ENCODE measurements around the gene MRPL49. TPM values are rescaled to one million over a fixed set of nuclear protein-coding genes. Genes with fewer than 3 reads are reported as not detected.

The MRPL49 gene
- total and polyA plus RNA-seq, 9 of the 15 experiments (the other 6 are each of a cell fraction or from before 2014, with no cell fraction given): 74.3 to 132 (median 91.2) TPM

- TF ChIP-seq PML (IDR thresholded peaks at IDR 0.05; ENCODE audit: low read length) (peak; percentile 27; the same call in 1 of the 2 replicates), KDM5B (IDR thresholded peaks at IDR 0.05; ENCODE audit: insufficient replicate concordance, low read depth, low read length) (peak; percentile 27), SUPT5H (IDR thresholded peaks at IDR 0.05) (peak; percentile 56), ZNF133 (CRISPR knock-in tag; IDR thresholded peaks at IDR 0.05) (no peak)
These were observed 4.6 kb downstream of the MRPL49 start (continued) for GRCh38 chr11:65126624-65127274.

- H3K79me2 ChIP-seq (ENCODE audit: control insufficient read depth, insufficient read depth, low read length): peaks cover 42% of the 10 kb centered on the region
- DNase-seq (ENCODE audit: extremely low read depth in 1 of 4, low spot score in 3 of 4) (peak in 1 of 4 experiments; percentile 18), ATAC-seq (peak; percentile 26), FAIRE-seq (no peak)
- 0 out of 4 replicates have a peak overlapping the region, but pooled peaks of 1 of the 2 experiments have one; percentile 21 for H3K9ac ChIP-seq (ENCODE audit: insufficient read depth in 1 of 2, low read depth in 2 of 2, low read length in 2 of 2)
- peaks cover 4 to 27% of the 10 kb centered on the region in 2 experiments; a peak in 4 of 5 replicates for H3K4me1 ChIP-seq (replicated peaks in 1 of 2; ENCODE audit: control insufficient read depth in 2 of 2, insufficient read depth in 2 of 2, low read length in 2 of 2)
- ChIA-PET CTCF (ENCODE audit: low intra/inter-chr PET ratio) (no interaction called here), POLR2A (interaction anchor here (0.6 to 4.2 kb wide), 8 partner anchors 9 to 372 kb away, joined by 3 to 20 read pairs (median 4); partner anchors contain the start of genes MALAT1, SPDYC and TM7SF2)
- H3K9me1 ChIP-seq (ENCODE audit: control insufficient read depth, insufficient read depth, low read length): no peaks in the 10 kb centered on the region
- H3K27me3 ChIP-seq (ENCODE audit: control insufficient read depth in 2 of 2, insufficient read depth in 2 of 2, low read length in 2 of 2): no peaks in the 10 kb centered on the region
- intact Hi-C loops (cut with micrococcal nuclease): no loop called here
- no peaks in the 10 kb centered on the region for H3K9me3 ChIP-seq (replicated peaks; ENCODE audit: control insufficient read depth, insufficient read depth, low read depth, low read length)
- in situ Hi-C loops (cut with MboI): no loop called here
- no peak overlapping the region for H3K4me3 ChIP-seq
- H3K27ac ChIP-seq (ENCODE audit: extremely low read depth, low read depth, low read length): no peak overlapping the region
- no peak overlapping the region for H2AFZ ChIP-seq (ENCODE audit: low read depth, low read length)
- no TSS peak for BruUV-seq (replicated peaks)
- peaks cover 85% of the 10 kb centered on the region for H3K36me3 ChIP-seq (ENCODE audit: control insufficient read depth, insufficient read depth, low read length)
- 84% methylated on average over 8 of the region's 12 CpGs for WGBS (ENCODE audit: insufficient coverage, low coverage, missing lambda C conversion rate)
- H4K20me1 ChIP-seq (replicated peaks; ENCODE audit: control insufficient read depth, insufficient read depth, low read length): peaks cover 7% of the 10 kb centered on the region; the same call in 1 of the 2 replicates
- no peak overlapping the region for H3K4me2 ChIP-seq (ENCODE audit: insufficient read depth, low read length)
- TF ChIP-seq SPI1 (IDR thresholded peaks at IDR 0.05; ENCODE audit: borderline replicate concordance, low read depth, low read length) (0 out of 2 replicates have a peak, but pooled peaks have one; percentile 10), ERF (CRISPR knock-in tag; IDR thresholded peaks at IDR 0.05) (no peak), CBFB (CRISPR knock-in tag; IDR thresholded peaks at IDR 0.05) (no peak), RHOXF2B (CRISPR knock-in tag; conservative IDR thresholded peaks at IDR 0.05) (no peak), ARID1B (IDR thresholded peaks at IDR 0.05) (no peak), TGIF2 (CRISPR knock-in tag; IDR thresholded peaks at IDR 0.05) (no peak), PML (IDR thresholded peaks at IDR 0.05; ENCODE audit: low read length) (no peak), ZNF217 (CRISPR knock-in tag; IDR thresholded peaks at IDR 0.05) (no peak), NCOA1 (IDR thresholded peaks at IDR 0.05; ENCODE audit: low read depth) (no peak), BRF1 (IDR thresholded peaks at IDR 0.05; ENCODE audit: borderline replicate concordance, extremely low read depth, insufficient read length) (no peak), PHTF2 (CRISPR knock-in tag; IDR thresholded peaks at IDR 0.05) (no peak), CSDE1 (IDR thresholded peaks at IDR 0.05) (no peak), TCF3 (CRISPR knock-in tag; IDR thresholded peaks at IDR 0.05) (no peak), ZNF57 (CRISPR knock-in tag; IDR thresholded peaks at IDR 0.05) (no peak), ARHGAP35 (IDR thresholded peaks at IDR 0.05; ENCODE audit: partially characterized antibody) (no peak), POLR2AphosphoS2 (IDR thresholded peaks at IDR 0.05; ENCODE audit: low read length) (peak; percentile 68; the same call in 1 of the 2 replicates)
- TF ChIP-seq, protein P1, sequence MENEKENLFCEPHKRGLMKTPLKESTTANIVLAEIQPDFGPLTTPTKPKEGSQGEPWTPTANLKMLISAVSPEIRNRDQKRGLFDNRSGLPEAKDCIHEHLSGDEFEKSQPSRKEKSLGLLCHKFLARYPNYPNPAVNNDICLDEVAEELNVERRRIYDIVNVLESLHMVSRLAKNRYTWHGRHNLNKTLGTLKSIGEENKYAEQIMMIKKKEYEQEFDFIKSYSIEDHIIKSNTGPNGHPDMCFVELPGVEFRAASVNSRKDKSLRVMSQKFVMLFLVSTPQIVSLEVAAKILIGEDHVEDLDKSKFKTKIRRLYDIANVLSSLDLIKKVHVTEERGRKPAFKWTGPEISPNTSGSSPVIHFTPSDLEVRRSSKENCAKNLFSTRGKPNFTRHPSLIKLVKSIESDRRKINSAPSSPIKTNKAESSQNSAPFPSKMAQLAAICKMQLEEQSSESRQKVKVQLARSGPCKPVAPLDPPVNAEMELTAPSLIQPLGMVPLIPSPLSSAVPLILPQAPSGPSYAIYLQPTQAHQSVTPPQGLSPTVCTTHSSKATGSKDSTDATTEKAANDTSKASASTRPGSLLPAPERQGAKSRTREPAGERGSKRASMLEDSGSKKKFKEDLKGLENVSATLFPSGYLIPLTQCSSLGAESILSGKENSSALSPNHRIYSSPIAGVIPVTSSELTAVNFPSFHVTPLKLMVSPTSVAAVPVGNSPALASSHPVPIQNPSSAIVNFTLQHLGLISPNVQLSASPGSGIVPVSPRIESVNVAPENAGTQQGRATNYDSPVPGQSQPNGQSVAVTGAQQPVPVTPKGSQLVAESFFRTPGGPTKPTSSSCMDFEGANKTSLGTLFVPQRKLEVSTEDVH (IDR thresholded peaks at IDR 0.05; ENCODE audit: low read depth, partially characterized antibody): peak; percentile 16
These were observed 5.5 kb downstream of the MRPL49 start for GRCh38 chr11:65127473-65128181.
